Progenitor cell of endocrine pancreas (in vitro differentiated cells): ENCODE results near the gene CPNE4. TPM values are rescaled to one million over a fixed set of nuclear protein-coding genes. Genes with fewer than 3 reads are reported as not detected.

Source experiments
- DNase-seq: peaks from one replicate; pipeline ENCODE4 v3.0.0; 2021; ENCODE audit warnings: low spot score; ENCODE audit not compliant: unreplicated experiment
- H3K27ac Mint-ChIP-seq: 2 replicates; pipeline ENCODE4 v1.8.0; 2021; ENCODE audit warnings: mild to moderate bottlenecking, moderate library complexity, mixed read lengths
- H3K27me3 Mint-ChIP-seq: 2 replicates; pipeline ENCODE4 v1.8.0; 2021; ENCODE audit warnings: mixed read lengths
- H3K36me3 Mint-ChIP-seq: 2 replicates; pipeline ENCODE4 v1.8.0; 2022; ENCODE audit warnings: mixed read lengths; ENCODE audit not compliant: insufficient read depth
- H3K4me1 Mint-ChIP-seq: 2 replicates; pipeline ENCODE4 v1.8.0; 2021; ENCODE audit warnings: low read depth, mixed read lengths
- H3K4me3 Mint-ChIP-seq: 2 replicates; pipeline ENCODE4 v1.8.0; 2021; ENCODE audit warnings: low read depth, mild to moderate bottlenecking, moderate library complexity, mixed read lengths
- H3K9me3 Mint-ChIP-seq: 2 replicates; pipeline ENCODE4 v1.8.0; 2021; ENCODE audit warnings: low read depth, mixed read lengths
- CTCF ChIP-seq: fragments of 200-600 bp; sonication (generic); IDR thresholded peaks from one replicate; pipeline ENCODE4 v1.5.0; 2021; ENCODE audit warnings: antibody characterized with exemption, mild to moderate bottlenecking; ENCODE audit not compliant: unreplicated experiment
- total RNA-seq: library from RNA; stranded (reverse); gene quantifications from 2 replicates; pipeline ENCODE4 v1.2.1, GENCODE V29; 2021

The CPNE4 gene
- total RNA-seq, 1 donor from 2014 or later, result 5.5 TPM

- Mint-ChIP-seq H3K4me3 (no peak overlapping the region), H3K27ac (no peak overlapping the region), H3K36me3 (no peaks in the 10 kb centered on the region), H3K9me3 (no peaks in the 10 kb centered on the region), H3K4me1 (peaks cover 10% of the 10 kb centered on the region), H3K27me3 (peaks cover 8% of the 10 kb centered on the region)
- no peak for DNase-seq
- no peak for TF ChIP-seq CTCF
Observed at GRCh38 chr3:131803113-131803512, 231.7 kb downstream of the CPNE4 start.

- H3K27me3 Mint-ChIP-seq, result peaks cover 8% of the 10 kb centered on the region
- H3K36me3 Mint-ChIP-seq, result no peaks in the 10 kb centered on the region
- H3K4me3 Mint-ChIP-seq, result no peak overlapping the region
- no peak for DNase-seq
- H3K27ac Mint-ChIP-seq, result no peak overlapping the region
- no peaks in the 10 kb centered on the region for H3K9me3 Mint-ChIP-seq
- H3K4me1 Mint-ChIP-seq, result peaks cover 10% of the 10 kb centered on the region
- no peak for TF ChIP-seq CTCF
Observed at GRCh38 chr3:131802029-131802428, 232.8 kb downstream of the CPNE4 start.

DNA sequence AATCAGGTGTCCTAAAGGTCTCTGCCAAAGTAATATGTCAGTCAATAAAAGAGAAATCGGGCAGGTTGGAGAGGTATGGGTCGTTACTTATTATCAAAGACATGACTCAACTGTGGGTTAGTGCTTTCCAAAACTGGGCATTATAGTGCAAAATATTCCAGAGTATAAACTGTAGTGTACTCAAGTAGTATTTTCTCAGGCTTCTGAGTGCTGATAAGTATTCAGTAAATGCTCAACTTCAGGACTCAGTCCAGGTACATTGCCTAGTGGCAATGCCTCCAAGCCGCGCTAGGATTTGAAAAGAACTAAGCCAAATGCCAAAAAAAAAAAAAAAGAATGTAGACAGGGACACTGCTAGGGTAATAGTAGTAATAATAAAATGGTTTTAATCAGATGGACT, 233.2 kb downstream of the CPNE4 start:
- H3K27me3 Mint-ChIP-seq, result peaks cover 5% of the 10 kb centered on the region
- H3K27ac Mint-ChIP-seq, result no peak overlapping the region
- no peak overlapping the region for H3K4me3 Mint-ChIP-seq
- no peaks in the 10 kb centered on the region for H3K9me3 Mint-ChIP-seq
- DNase-seq, result no peak
- H3K36me3 Mint-ChIP-seq, result no peaks in the 10 kb centered on the region
- H3K4me1 Mint-ChIP-seq, result peaks cover 10% of the 10 kb centered on the region
- no peak for TF ChIP-seq CTCF

DNA sequence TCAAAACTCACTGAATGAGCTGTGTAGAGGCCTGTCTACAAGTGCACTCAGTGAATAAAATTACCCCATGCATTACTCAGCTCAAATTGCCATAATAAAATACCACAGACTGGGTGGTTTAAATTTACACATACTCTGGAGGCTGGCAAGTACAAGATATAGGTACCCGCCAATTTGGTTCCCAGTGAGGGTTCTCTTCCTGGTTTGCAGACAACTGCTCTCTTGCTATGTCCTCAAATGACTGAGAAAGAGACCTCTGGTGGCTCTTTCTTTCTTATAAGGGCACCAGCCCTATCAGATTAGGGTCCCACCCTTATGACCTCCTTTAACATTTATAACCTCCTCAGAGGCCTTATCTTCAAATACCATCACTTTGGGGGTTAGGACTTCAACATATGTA, 237.0 kb downstream of the CPNE4 start:
- Mint-ChIP-seq H3K4me1 (peaks cover 7% of the 10 kb centered on the region), H3K9me3 (no peaks in the 10 kb centered on the region), H3K4me3 (no peak overlapping the region), H3K27ac (no peak overlapping the region), H3K36me3 (no peaks in the 10 kb centered on the region), H3K27me3 (peaks cover 6% of the 10 kb centered on the region)
- TF ChIP-seq CTCF, result no peak
- no peak for DNase-seq

GRCh38 chr3:131796558-131797198, 238.1 kb downstream of the CPNE4 start:
- Mint-ChIP-seq H3K4me1 (peaks cover 7% of the 10 kb centered on the region), H3K27ac (no peak overlapping the region), H3K36me3 (no peaks in the 10 kb centered on the region), H3K4me3 (no peak overlapping the region), H3K27me3 (peaks cover 3% of the 10 kb centered on the region), H3K9me3 (no peaks in the 10 kb centered on the region)
- DNase-seq, result no peak
- TF ChIP-seq CTCF, result no peak
